Vagina (tissue), 2 donors: Measurements from ENCODE around the gene SIAH2. TPM values are rescaled to one million over a fixed set of nuclear protein-coding genes. Genes with fewer than 3 reads are reported as not detected.

ENCODE experiments used
- DNase-seq, 2 donors: peaks; one replicate each; pipeline ENCODE4 v3.0.0-alpha.2; 2017; ENCODE audit errors: extremely low spot score in 2 of 2
- H3K27ac ChIP-seq: fragments of 200-600 bp; sonication (generic); one replicate; pipeline ENCODE4 v1.5.1; 2019
- H3K27me3 ChIP-seq: fragments of 200-600 bp; sonication (generic); one replicate; pipeline ENCODE4 v1.5.1; 2019
- H3K36me3 ChIP-seq, 2 donors: fragments of 200-600 bp; sonication (generic); one replicate each; pipeline ENCODE4 v1.5.1; 2017 to 2019
- H3K4me1 ChIP-seq: fragments of 200-600 bp; sonication (generic); one replicate; pipeline ENCODE4 v1.5.1; 2019
- H3K4me3 ChIP-seq, 2 donors: fragments of 200-600 bp; sonication (generic); 1 replicate in 1 of 2; 2 replicates in 1 of 2; pipeline ENCODE4 v1.5.1; 2016 to 2019
- H3K9me3 ChIP-seq: fragments of 200-600 bp; sonication (generic); one replicate; pipeline ENCODE4 v1.5.1; 2019
- CTCF ChIP-seq, 3 experiments: fragments of 450-650 bp in 2 of 3; fragments of 200-600 bp in 1 of 3; sonication (generic) in 1 of 3; IDR thresholded peaks; one replicate each; pipeline ENCODE4 v1.5.1; 2017 to 2019; ENCODE audit warnings: antibody characterized with exemption in 3 of 3, mild to moderate bottlenecking in 2 of 3, moderate library complexity in 2 of 3
- POLR2A ChIP-seq, 2 donors: fragments of 450-650 bp; IDR thresholded peaks; one replicate each; pipeline ENCODE4 v1.6.1; 2017; ENCODE audit warnings: antibody characterized with exemption in 2 of 2, mild to moderate bottlenecking in 2 of 2, moderate library complexity in 2 of 2
- POLR2AphosphoS5 ChIP-seq, 2 donors: sonication (generic); formaldehyde crosslinking; IDR thresholded peaks; one replicate each; pipeline ENCODE4 v1.9.0; 2017; ENCODE audit warnings: antibody characterized with exemption in 2 of 2, mild to moderate bottlenecking in 2 of 2, low read depth in 1 of 2; ENCODE audit not compliant: insufficient read depth in 1 of 2
- intact Hi-C: fragments of 100-400 bp; cut with DNase I; formaldehyde crosslinking; loops from one replicate; pipeline ENCODE4 v1.15.1; 2023
- total RNA-seq: library from RNA; depleted of rRNA; stranded (reverse); fragments of >200 nt; gene quantifications from one replicate; pipeline ENCODE4 v1.2.3, GENCODE V29; 2016

Gene SIAH2
- total RNA-seq, result 71.0 TPM

DNA sequence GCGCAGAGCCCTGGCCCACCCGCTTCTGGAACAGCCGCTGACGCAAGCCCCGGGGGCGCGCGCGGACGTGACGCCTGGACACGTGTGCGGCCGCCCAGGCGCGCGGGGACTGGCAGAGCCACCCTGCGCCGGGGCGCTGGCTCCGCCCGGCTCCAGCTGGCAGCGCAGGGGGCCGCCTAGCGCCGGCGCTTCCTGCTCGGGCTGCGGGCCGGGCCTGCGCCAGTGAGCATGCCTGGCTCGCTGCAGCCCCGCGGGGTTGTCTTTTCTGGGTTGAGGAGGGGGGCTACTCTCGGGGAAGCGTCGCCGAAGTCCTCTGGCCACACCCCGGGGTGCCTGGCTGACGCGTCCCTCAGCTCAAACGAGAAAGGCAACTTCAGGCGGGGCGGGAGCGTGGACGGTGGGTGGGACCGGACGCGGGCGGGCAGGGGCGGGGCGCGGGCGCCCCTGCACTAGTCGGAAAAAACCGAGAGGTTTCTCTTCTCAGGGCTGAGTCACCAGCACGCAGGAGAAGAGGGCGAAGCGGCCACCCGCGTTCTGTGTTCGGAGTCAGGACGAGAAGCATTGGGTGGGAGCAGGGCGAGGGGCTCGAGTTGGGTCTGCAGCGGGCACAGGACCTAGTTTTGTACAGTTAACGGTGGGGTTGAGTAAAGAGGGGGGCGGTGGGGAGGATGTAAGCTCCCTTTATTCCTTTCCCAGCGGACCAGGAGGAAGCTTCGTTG, at the start of gene SIAH2:
SIAH2 (minus strand) TSS at position 48 of the 719 bp plus-strand sequence. CDS start 320 bp downstream, outside the sequence.
- Histone ChIP-seq H3K9me3 (no peaks in the 10 kb centered on the region), H3K27ac (peak within 1 kb of the TSS; percentile 99), H3K27me3 (no peaks in the 10 kb centered on the region), H3K4me3 (peak within 1 kb of the TSS; percentile 77 to 96), H3K4me1 (peaks cover 41% of the 10 kb centered on the region), H3K36me3 (no peaks in the 10 kb centered on the region)
- TF ChIP-seq POLR2AphosphoS5 (IDR thresholded peaks at IDR 0.05; ENCODE audit: insufficient read depth in 1 of 2, low read depth in 1 of 2), result peak; percentile 13 to 96
- peak in 1 of 2 donors; percentile 86 for TF ChIP-seq POLR2A (IDR thresholded peaks at IDR 0.05)
- no peak for TF ChIP-seq CTCF (IDR thresholded peaks at IDR 0.05)
- peak in 1 of 2 donors; percentile 99 for DNase-seq
- intact Hi-C loops, result loop anchor here (5.0 kb wide), 2 partner anchors 41 to 161 kb away; partner anchors contain the start of gene SELENOT

GRCh38 chr3:150811984-150812383, 49.0 kb upstream of the SIAH2 start:
- intact Hi-C loops, result no loop called here
- TF ChIP-seq CTCF (IDR thresholded peaks at IDR 0.05) (no peak), POLR2A (IDR thresholded peaks at IDR 0.05) (no peak), POLR2AphosphoS5 (IDR thresholded peaks at IDR 0.05; ENCODE audit: insufficient read depth in 1 of 2, low read depth in 1 of 2) (no peak)
- Histone ChIP-seq H3K4me3 (no peak overlapping the region), H3K27ac (no peak overlapping the region), H3K27me3 (no peaks in the 10 kb centered on the region), H3K4me1 (no peaks in the 10 kb centered on the region), H3K36me3 (no peaks in the 10 kb centered on the region), H3K9me3 (no peaks in the 10 kb centered on the region)
- no peak for DNase-seq

GRCh38 chr3:150810641-150811040, 47.7 kb upstream of the SIAH2 start:
- no peaks in the 10 kb centered on the region for H3K27me3 ChIP-seq
- H3K4me1 ChIP-seq, result no peaks in the 10 kb centered on the region
- no peak for TF ChIP-seq CTCF (IDR thresholded peaks at IDR 0.05)
- TF ChIP-seq POLR2AphosphoS5 (IDR thresholded peaks at IDR 0.05; ENCODE audit: insufficient read depth in 1 of 2, low read depth in 1 of 2), result no peak
- TF ChIP-seq POLR2A (IDR thresholded peaks at IDR 0.05), result no peak
- no peak overlapping the region for H3K27ac ChIP-seq
- no peak overlapping the region for H3K4me3 ChIP-seq
- intact Hi-C loops, result no loop called here
- no peak for DNase-seq
- no peaks in the 10 kb centered on the region for H3K36me3 ChIP-seq
- H3K9me3 ChIP-seq, result no peaks in the 10 kb centered on the region

DNA sequence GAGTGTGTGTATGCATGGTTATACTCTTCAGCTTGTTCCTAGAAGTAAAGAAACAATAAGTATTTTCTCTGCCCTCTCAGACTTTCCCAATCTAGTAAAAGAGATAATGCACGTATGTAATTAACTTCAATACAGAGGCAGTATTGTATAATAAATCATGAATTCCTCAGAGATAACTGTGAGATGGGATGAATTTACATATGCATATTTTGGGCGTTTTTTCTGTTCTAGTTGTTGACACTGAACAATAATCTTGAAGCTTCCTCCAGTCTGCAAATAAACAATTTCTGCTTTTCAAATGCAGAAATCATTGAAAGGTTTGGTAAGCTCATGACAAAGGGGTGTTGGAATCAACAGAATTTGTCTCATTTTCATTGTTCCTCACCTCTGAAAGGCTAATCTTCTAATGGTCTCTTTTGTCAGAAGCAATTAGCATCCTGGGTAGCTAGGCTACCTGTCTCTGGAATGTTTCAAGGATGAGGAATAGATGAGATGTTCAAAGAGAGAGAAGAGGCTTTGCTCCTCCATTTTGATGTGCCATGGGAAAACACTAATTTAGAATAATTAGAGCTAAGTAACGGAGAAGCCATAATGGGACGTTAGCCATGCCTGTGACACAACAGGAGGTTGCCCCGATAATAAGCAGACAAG, 43.3 kb upstream of the SIAH2 start:
- intact Hi-C loops, result no loop called here
- Histone ChIP-seq H3K27me3 (no peaks in the 10 kb centered on the region), H3K4me3 (no peak overlapping the region), H3K27ac (no peak overlapping the region), H3K36me3 (no peaks in the 10 kb centered on the region), H3K4me1 (no peaks in the 10 kb centered on the region), H3K9me3 (no peaks in the 10 kb centered on the region)
- no peak for TF ChIP-seq POLR2AphosphoS5 (IDR thresholded peaks at IDR 0.05; ENCODE audit: insufficient read depth in 1 of 2, low read depth in 1 of 2)
- no peak for TF ChIP-seq CTCF (IDR thresholded peaks at IDR 0.05)
- no peak for TF ChIP-seq POLR2A (IDR thresholded peaks at IDR 0.05)
- no peak for DNase-seq

DNA sequence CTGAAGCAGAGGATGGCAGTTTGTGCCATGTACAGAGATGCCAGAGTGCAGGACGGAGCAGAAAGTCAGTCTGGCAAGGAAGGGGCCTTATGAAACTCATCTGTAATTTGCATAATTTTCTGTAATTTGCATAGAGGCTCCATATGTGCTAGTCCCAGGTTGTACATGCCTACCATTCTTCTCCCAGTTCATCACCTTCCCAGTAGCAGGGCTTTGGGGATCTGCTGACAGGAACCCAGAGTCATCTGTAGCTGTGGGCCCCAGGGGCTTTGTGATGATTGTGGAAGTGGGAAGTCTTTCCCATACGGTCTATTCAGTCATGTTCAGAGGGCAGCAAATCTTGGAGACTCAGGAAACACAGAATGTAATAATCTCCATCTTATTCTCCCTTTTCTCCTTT, 42.4 kb upstream of the SIAH2 start:
- no peaks in the 10 kb centered on the region for H3K36me3 ChIP-seq
- no peak for TF ChIP-seq POLR2AphosphoS5 (IDR thresholded peaks at IDR 0.05; ENCODE audit: insufficient read depth in 1 of 2, low read depth in 1 of 2)
- TF ChIP-seq CTCF (IDR thresholded peaks at IDR 0.05), result no peak
- no peak for TF ChIP-seq POLR2A (IDR thresholded peaks at IDR 0.05)
- no peak overlapping the region for H3K27ac ChIP-seq
- no peaks in the 10 kb centered on the region for H3K9me3 ChIP-seq
- intact Hi-C loops, result no loop called here
- H3K27me3 ChIP-seq, result no peaks in the 10 kb centered on the region
- no peak overlapping the region for H3K4me3 ChIP-seq
- DNase-seq, result no peak
- no peaks in the 10 kb centered on the region for H3K4me1 ChIP-seq
